ENCODE results near the gene SMU1.

DNA sequence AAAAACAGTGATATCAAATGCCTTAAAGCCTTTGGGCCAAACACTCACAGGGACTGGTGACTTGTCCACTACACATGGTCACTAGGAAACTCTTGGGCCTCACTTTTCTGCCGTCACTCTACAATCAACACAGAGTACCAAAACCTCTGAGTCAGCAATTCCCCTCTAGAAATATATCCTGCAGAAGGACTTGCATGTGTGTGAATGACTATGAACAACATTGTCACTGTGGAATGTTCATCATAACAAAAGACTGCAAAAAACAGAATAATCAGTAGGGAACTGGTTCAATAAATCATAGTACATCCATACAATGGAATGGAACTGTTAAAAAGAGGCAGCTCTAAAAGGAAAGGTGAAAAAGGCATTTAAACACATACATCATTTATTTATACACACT is 44.1 kb upstream of the SMU1 start:
- no peak for TF ChIP-seq CTCF (IDR thresholded peaks at IDR 0.05)
- TF ChIP-seq EP300 (IDR thresholded peaks at IDR 0.05; ENCODE audit: low read depth), result no peak
- TF ChIP-seq POLR2A (IDR thresholded peaks at IDR 0.05), result no peak
